Measurements from ENCODE around the gene MED29. TPM values are rescaled to one million over a fixed set of nuclear protein-coding genes. Genes with fewer than 3 reads are reported as not detected.

Gene MED29
- total RNA-seq, 1 experiment from 2014 or later = 17.0 TPM

DNA sequence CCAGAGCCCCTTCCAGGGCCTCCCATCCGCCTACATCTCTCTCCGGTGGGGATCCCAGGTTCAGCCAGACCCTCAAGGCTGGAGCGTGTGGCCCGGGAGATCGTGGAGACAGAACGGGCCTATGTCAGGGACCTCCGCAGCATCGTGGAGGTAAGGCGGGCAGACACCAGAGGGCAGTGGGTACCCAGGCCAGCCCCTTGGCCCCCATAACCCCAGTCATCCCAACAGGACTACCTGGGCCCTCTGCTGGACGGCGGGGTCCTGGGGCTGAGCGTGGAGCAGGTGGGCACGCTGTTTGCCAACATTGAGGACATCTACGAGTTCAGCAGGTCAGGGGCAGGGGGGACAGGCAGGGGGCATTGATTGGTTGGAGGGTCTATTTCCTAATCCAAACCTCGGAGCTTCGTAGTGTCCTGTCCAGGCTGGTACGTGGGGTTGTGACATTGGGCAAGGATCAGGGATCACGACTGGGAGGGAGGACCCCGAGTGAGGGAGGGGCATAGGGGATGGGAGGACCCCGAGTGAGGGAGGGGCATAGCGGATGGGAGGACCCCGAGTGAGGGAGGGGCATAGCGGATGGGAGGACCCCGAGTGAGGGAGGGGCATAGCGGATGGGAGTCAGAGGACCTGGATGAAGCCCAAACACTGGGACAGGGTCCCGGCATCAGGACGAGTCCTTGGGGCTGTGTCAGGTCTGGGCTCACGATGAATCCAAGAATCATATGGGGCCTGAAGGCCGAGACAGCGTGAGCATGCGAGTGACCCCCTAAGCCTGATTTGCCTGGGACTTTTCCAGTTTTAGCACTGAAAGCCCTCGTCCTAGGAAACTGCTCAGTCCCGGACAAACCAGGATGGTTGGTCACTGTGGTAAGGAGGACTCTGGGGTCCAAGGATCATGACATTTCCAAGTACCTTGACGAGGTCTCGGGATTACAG is 24.2 kb downstream of the MED29 start:
- peaks cover 17% of the 10 kb centered on the region for H3K4me1 ChIP-seq (ENCODE audit: insufficient read depth, low read length)
- ATAC-seq = no peak
- DNase-seq = no peak
- no peak overlapping the region for H3K4me2 ChIP-seq (ENCODE audit: low read length)
- H3K9me2 ChIP-seq (replicated peaks; ENCODE audit: low read length) = no peaks in the 10 kb centered on the region
- H3K27me3 ChIP-seq (ENCODE audit: low read length) = no peaks in the 10 kb centered on the region
- intact Hi-C loops (cut with micrococcal nuclease) = no loop called here
- no peak overlapping the region for H2AFZ ChIP-seq (ENCODE audit: low read length)
- no peaks in the 10 kb centered on the region for H4K20me1 ChIP-seq (ENCODE audit: low read length)
- H3K9me3 ChIP-seq (ENCODE audit: low read length) = no peaks in the 10 kb centered on the region
- ChIA-PET POLR2A (ENCODE audit: unreplicated experiment) (no interaction called here), CTCF (no interaction called here)
- no peak overlapping the region for H3K4me3 ChIP-seq (ENCODE audit: low read length)
- H3F3A ChIP-seq (ENCODE audit: low read length, unreplicated experiment) = no peaks in the 10 kb centered on the region
- no TSS peak for BruUV-seq (replicated peaks)
- TF ChIP-seq EZH2 (IDR thresholded peaks at IDR 0.05; ENCODE audit: low read length, unreplicated experiment) (no peak), EZH2phosphoT487 (IDR thresholded peaks at IDR 0.05; ENCODE audit: borderline replicate concordance, low read length) (no peak)
- TF ChIP-seq, protein P1, sequence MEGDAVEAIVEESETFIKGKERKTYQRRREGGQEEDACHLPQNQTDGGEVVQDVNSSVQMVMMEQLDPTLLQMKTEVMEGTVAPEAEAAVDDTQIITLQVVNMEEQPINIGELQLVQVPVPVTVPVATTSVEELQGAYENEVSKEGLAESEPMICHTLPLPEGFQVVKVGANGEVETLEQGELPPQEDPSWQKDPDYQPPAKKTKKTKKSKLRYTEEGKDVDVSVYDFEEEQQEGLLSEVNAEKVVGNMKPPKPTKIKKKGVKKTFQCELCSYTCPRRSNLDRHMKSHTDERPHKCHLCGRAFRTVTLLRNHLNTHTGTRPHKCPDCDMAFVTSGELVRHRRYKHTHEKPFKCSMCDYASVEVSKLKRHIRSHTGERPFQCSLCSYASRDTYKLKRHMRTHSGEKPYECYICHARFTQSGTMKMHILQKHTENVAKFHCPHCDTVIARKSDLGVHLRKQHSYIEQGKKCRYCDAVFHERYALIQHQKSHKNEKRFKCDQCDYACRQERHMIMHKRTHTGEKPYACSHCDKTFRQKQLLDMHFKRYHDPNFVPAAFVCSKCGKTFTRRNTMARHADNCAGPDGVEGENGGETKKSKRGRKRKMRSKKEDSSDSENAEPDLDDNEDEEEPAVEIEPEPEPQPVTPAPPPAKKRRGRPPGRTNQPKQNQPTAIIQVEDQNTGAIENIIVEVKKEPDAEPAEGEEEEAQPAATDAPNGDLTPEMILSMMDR (conservative IDR thresholded peaks at IDR 0.05; ENCODE audit: low read depth, low read length) = no peak
- H3K9ac ChIP-seq (ENCODE audit: low read length) = no peak overlapping the region
- no peak overlapping the region for H3K27ac ChIP-seq (ENCODE audit: low read length)
- no peaks in the 10 kb centered on the region for H3K79me2 ChIP-seq (ENCODE audit: low read length)
- H3K36me3 ChIP-seq (ENCODE audit: low read depth, low read length) = no peaks in the 10 kb centered on the region; the same call in 1 of the 2 replicates

DNA sequence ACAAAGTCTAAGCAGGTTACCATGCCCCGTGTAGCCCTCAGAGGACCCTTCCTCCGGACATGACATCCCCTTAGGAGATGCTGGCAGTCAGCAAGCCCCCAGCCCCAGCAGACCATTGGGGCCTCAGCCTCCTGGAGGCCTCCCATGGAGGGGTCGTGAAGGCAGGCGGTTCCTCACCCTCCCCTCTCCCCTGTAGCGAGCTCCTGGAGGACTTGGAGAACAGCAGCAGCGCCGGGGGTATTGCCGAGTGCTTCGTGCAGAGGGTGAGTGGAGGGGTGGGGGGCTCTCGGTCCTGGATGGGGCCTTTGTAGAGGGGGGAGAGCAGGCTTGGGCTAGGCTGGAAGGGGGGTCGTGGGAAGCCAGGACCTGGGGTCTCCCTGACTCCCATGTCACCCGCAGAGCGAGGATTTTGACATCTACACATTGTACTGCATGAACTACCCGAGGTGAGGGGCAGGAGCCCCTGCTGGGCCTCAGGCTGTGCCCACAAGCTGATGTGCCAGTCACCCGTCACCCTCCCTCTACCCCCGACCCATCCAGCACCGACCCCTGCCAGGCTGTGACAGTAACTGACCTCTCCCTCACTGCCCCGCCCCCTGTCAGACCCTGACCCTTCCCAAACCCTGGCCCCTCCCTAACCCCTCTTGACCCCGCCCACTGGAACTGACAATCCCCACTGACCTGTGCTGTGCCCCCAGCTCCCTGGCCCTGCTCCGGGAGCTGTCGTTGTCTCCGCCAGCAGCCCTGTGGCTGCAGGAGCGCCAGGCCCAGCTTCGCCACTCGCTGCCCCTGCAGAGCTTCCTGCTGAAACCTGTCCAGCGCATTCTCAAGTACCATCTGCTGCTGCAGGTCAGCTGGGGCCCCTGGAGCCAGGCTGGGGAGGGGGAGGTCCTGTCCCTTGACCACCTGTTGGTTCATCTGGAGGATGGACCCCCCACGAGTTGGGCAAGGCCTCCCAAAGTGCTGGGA is 25.3 kb downstream of the MED29 start:
- Histone ChIP-seq H2AFZ (ENCODE audit: low read length) (no peak overlapping the region), H3K27me3 (ENCODE audit: low read length) (no peaks in the 10 kb centered on the region), H3K9me3 (ENCODE audit: low read length) (no peaks in the 10 kb centered on the region), H3K36me3 (ENCODE audit: low read depth, low read length) (no peaks in the 10 kb centered on the region; the same call in 1 of the 2 replicates), H3K4me3 (ENCODE audit: low read length) (no peak overlapping the region), H3K9me2 (replicated peaks; ENCODE audit: low read length) (no peaks in the 10 kb centered on the region), H4K20me1 (ENCODE audit: low read length) (no peaks in the 10 kb centered on the region), H3K4me1 (ENCODE audit: insufficient read depth, low read length) (peaks cover 7% of the 10 kb centered on the region), H3F3A (ENCODE audit: low read length, unreplicated experiment) (no peaks in the 10 kb centered on the region), H3K27ac (ENCODE audit: low read length) (no peak overlapping the region), H3K79me2 (ENCODE audit: low read length) (no peaks in the 10 kb centered on the region), H3K4me2 (ENCODE audit: low read length) (no peak overlapping the region), H3K9ac (ENCODE audit: low read length) (no peak overlapping the region)
- intact Hi-C loops (cut with micrococcal nuclease) = no loop called here
- TF ChIP-seq EZH2 (IDR thresholded peaks at IDR 0.05; ENCODE audit: low read length, unreplicated experiment) = no peak
- TF ChIP-seq EZH2phosphoT487 (IDR thresholded peaks at IDR 0.05; ENCODE audit: borderline replicate concordance, low read length) = no peak
- TF ChIP-seq, protein P1 (conservative IDR thresholded peaks at IDR 0.05; ENCODE audit: low read depth, low read length) = no peak
- ChIA-PET CTCF (interaction anchor here (0.6 kb wide), 1 partner anchor 185 kb away, joined by 10 read pairs; no protein-coding TSS in a partner anchor), POLR2A (ENCODE audit: unreplicated experiment) (no interaction called here)
- ATAC-seq = no peak
- no peak for DNase-seq
- no TSS peak for BruUV-seq (replicated peaks)

Measured in PC-3 (cell line).